Prostate gland (tissue), 2 donors: Measurements from ENCODE around the gene CHP2. TPM values are rescaled to one million over a fixed set of nuclear protein-coding genes. Genes with fewer than 3 reads are reported as not detected.
A peak's percentile ranks its signal among the peaks of the same experiment; 100 is the strongest.

ENCODE experiments used
- DNase-seq: peaks from one replicate; pipeline ENCODE4 v3.0.0-alpha.2; 2019; ENCODE audit warnings: low spot score
- H3K27ac ChIP-seq, 2 donors: fragments of 200-600 bp; sonication (generic); 2 replicates each; pipeline ENCODE4 v1.5.1; 2017 to 2019
- H3K27me3 ChIP-seq: fragments of 200-600 bp; sonication (generic); replicated peaks from 2 replicates; pipeline ENCODE4 v1.5.1; 2019; ENCODE audit not compliant: insufficient read depth
- H3K36me3 ChIP-seq, 2 donors: fragments of 200-600 bp; sonication (generic); 1 replicate in 1 of 2; 2 replicates in 1 of 2; pipeline versions ENCODE4 v1.5.1 to v1.8.1; 2017 to 2019
- H3K4me1 ChIP-seq: fragments of 200-600 bp; sonication (generic); replicated peaks from 2 replicates; pipeline ENCODE4 v1.5.1; 2019
- H3K4me3 ChIP-seq, 2 donors: fragments of 200-600 bp; sonication (generic); 2 replicates each; pipeline ENCODE4 v1.5.1; 2017 to 2019
- H3K9me3 ChIP-seq: fragments of 200-600 bp; sonication (generic); 2 replicates; pipeline ENCODE4 v1.5.1; 2017
- CTCF ChIP-seq, 4 experiments: fragments of 200-600 bp in 2 of 4; fragments of 450-650 bp in 2 of 4; sonication (generic) in 2 of 4; IDR thresholded peaks; 1 replicate in 3 of 4; 2 replicates in 1 of 4; pipeline ENCODE4 v1.5.1; 2016 to 2019; ENCODE audit warnings: antibody characterized with exemption in 4 of 4, mild to moderate bottlenecking in 2 of 4, moderate library complexity in 2 of 4
- POLR2A ChIP-seq: fragments of 450-650 bp; IDR thresholded peaks from one replicate; pipeline ENCODE4 v1.6.1; 2016; ENCODE audit warnings: antibody characterized with exemption, mild to moderate bottlenecking
- POLR2AphosphoS5 ChIP-seq: sonication (generic); formaldehyde crosslinking; IDR thresholded peaks from one replicate; pipeline ENCODE4 v1.6.1; 2017; ENCODE audit warnings: antibody characterized with exemption
- WGBS: methylation state at CpG from one replicate; pipeline ENCODE4 v1.1.5; 2018; 5-methylcytosine and 5-hydroxymethylcytosine counted together
- intact Hi-C: fragments of 100-400 bp; cut with DNase I; formaldehyde crosslinking; loops from one replicate; pipeline ENCODE4 v1.14.2; 2022
- total RNA-seq, 2 donors: library from RNA; depleted of rRNA; stranded (reverse); fragments of >200 nt; gene quantifications; one replicate each; pipeline ENCODE4 v1.1.0, GENCODE V29; 2016

Gene CHP2
- total RNA-seq: 1 to 10 TPM; 1.9 to 3.7 TPM

- Histone ChIP-seq H3K36me3 (no peaks in the 10 kb centered on the region), H3K9me3 (no peaks in the 10 kb centered on the region), H3K4me1 (no peaks in the 10 kb centered on the region), H3K4me3 (peak within 1 kb of the TSS; percentile 14 to 24), H3K27me3 (peaks cover 4% of the 10 kb centered on the region), H3K27ac (no peak within 1 kb of the TSS)
- TF ChIP-seq POLR2AphosphoS5 (no peak), CTCF (IDR thresholded peaks at IDR 0.05) (no peak), POLR2A (no peak)
- intact Hi-C loops: no loop called here
- WGBS: 7% methylated on average over 67 of the region's 80 CpGs
- DNase-seq: no peak
These were observed at the start of gene CHP2 for GRCh38 chr16:23754594-23755483. Gene CHP2, plus strand, starts transcription at chr16:23755026. Its CDS starts 24 bp downstream, at chr16:23755050.

- Histone ChIP-seq H3K4me1 (no peaks in the 10 kb centered on the region), H3K27me3 (no peaks in the 10 kb centered on the region), H3K9me3 (no peaks in the 10 kb centered on the region), H3K27ac (no peak overlapping the region), H3K36me3 (no peaks in the 10 kb centered on the region), H3K4me3 (no peak overlapping the region)
- DNase-seq: no peak
- WGBS: 91% methylated on average over 2 of the region's 2 CpGs
- TF ChIP-seq CTCF (IDR thresholded peaks at IDR 0.05) (no peak), POLR2AphosphoS5 (no peak), POLR2A (no peak)
- intact Hi-C loops: no loop called here
These were observed 49.3 kb upstream of the CHP2 start for GRCh38 chr16:23705517-23705902.

- H3K27me3 ChIP-seq: no peaks in the 10 kb centered on the region
- H3K36me3 ChIP-seq: no peaks in the 10 kb centered on the region
- TF ChIP-seq POLR2A (no peak), POLR2AphosphoS5 (no peak), CTCF (IDR thresholded peaks at IDR 0.05) (no peak)
- WGBS: 83% methylated on average over 4 of the region's 4 CpGs
- DNase-seq: no peak
- H3K9me3 ChIP-seq: no peaks in the 10 kb centered on the region
- no peak overlapping the region for H3K27ac ChIP-seq
- H3K4me1 ChIP-seq: no peaks in the 10 kb centered on the region
- intact Hi-C loops: no loop called here
- H3K4me3 ChIP-seq: no peak overlapping the region
These were observed 48.4 kb upstream of the CHP2 start for GRCh38 chr16:23706439-23706838.

- Histone ChIP-seq H3K9me3 (no peaks in the 10 kb centered on the region), H3K27me3 (peaks cover 9% of the 10 kb centered on the region), H3K4me1 (no peaks in the 10 kb centered on the region), H3K27ac (no peak overlapping the region), H3K4me3 (no peak overlapping the region), H3K36me3 (no peaks in the 10 kb centered on the region)
- no peak for DNase-seq
- intact Hi-C loops: no loop called here
- TF ChIP-seq CTCF (IDR thresholded peaks at IDR 0.05): no peak
- no peak for TF ChIP-seq POLR2A
- no peak for TF ChIP-seq POLR2AphosphoS5
These were observed 45.3 kb upstream of the CHP2 start for GRCh38 chr16:23709536-23709935.

- DNase-seq: no peak
- Histone ChIP-seq H3K27me3 (peaks cover 9% of the 10 kb centered on the region), H3K27ac (no peak overlapping the region), H3K4me3 (no peak overlapping the region), H3K4me1 (no peaks in the 10 kb centered on the region), H3K9me3 (no peaks in the 10 kb centered on the region), H3K36me3 (no peaks in the 10 kb centered on the region)
- TF ChIP-seq POLR2AphosphoS5 (no peak), POLR2A (no peak), CTCF (IDR thresholded peaks at IDR 0.05) (no peak)
- WGBS: 85% methylated on average over 2 of the region's 2 CpGs
- intact Hi-C loops: no loop called here
These were observed 44.8 kb upstream of the CHP2 start for GRCh38 chr16:23710008-23710407.
